Endothelial cell of umbilical vein (primary cell): ENCODE data around the gene LRRC52.

Experiments
- EZH2 ChIP-seq: IDR thresholded peaks from 2 replicates; pipeline ENCODE4 v1.6.1; 2012; ENCODE audit warnings: borderline replicate concordance, low read depth, mild to moderate bottlenecking, moderate library complexity, low read length, inconsistent platforms; ENCODE audit not compliant: severe bottlenecking
- FOS ChIP-seq: IDR thresholded peaks from 2 replicates; pipeline ENCODE4 v1.6.1; 2011; ENCODE audit warnings: mild to moderate bottlenecking, low read length, moderate library complexity, borderline replicate concordance; ENCODE audit not compliant: insufficient read depth
- POLR2A ChIP-seq: IDR thresholded peaks from 2 replicates; pipeline ENCODE4 v1.6.1; 2012; ENCODE audit warnings: low read depth, mild to moderate bottlenecking, control low read depth, low read length
- POLR2AphosphoS5 ChIP-seq: IDR thresholded peaks from 2 replicates; pipeline ENCODE4 v1.6.1; 2012; ENCODE audit warnings: low read depth, mild to moderate bottlenecking, control low read depth, low read length, moderate library complexity; ENCODE audit not compliant: insufficient read depth
- TF ChIP-seq, protein P1 (sequence below), 2 donors: IDR thresholded peaks; 1 replicate in 1 of 2; 2 replicates in 1 of 2; pipeline ENCODE4 v1.5.1; 2011; ENCODE audit warnings: low read length in 2 of 2, mild to moderate bottlenecking in 2 of 2, moderate library complexity in 2 of 2, control low read depth in 1 of 2, inconsistent platforms in 1 of 2, low read depth in 1 of 2; ENCODE audit not compliant: insufficient read depth in 1 of 2; ENCODE audit errors: extremely low read depth in 1 of 2
- TF ChIP-seq, protein P2 (sequence below): IDR thresholded peaks from 2 replicates; pipeline ENCODE4 v1.6.1; 2011; ENCODE audit not compliant: insufficient read depth, insufficient read length

DNA sequence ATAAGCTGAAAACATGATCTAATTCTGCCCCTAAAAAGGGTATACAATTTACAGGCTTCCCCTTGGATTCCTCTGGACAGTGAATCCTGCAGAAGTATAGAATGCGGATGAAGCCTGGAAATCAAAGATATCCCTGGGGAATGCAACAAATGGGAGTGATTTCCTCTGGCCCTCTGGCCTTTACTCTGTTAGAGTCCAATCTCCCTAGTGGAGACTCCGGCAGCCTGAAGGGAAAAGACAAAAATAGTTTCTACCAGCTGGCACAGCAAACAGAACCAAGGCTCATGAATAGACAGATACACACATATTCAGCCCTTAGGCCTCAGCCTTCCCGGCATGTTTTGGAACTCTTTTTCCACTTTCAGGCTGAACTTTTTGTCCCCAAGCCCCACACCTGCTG is 3.9 kb upstream of the LRRC52 start:
- TF ChIP-seq, protein P1, sequence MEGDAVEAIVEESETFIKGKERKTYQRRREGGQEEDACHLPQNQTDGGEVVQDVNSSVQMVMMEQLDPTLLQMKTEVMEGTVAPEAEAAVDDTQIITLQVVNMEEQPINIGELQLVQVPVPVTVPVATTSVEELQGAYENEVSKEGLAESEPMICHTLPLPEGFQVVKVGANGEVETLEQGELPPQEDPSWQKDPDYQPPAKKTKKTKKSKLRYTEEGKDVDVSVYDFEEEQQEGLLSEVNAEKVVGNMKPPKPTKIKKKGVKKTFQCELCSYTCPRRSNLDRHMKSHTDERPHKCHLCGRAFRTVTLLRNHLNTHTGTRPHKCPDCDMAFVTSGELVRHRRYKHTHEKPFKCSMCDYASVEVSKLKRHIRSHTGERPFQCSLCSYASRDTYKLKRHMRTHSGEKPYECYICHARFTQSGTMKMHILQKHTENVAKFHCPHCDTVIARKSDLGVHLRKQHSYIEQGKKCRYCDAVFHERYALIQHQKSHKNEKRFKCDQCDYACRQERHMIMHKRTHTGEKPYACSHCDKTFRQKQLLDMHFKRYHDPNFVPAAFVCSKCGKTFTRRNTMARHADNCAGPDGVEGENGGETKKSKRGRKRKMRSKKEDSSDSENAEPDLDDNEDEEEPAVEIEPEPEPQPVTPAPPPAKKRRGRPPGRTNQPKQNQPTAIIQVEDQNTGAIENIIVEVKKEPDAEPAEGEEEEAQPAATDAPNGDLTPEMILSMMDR (IDR thresholded peaks at IDR 0.05; ENCODE audit: extremely low read depth in 1 of 2, insufficient read depth in 1 of 2, low read depth in 1 of 2, low read length in 2 of 2): no peak
- TF ChIP-seq POLR2A: no peak
- no peak for TF ChIP-seq POLR2AphosphoS5
- TF ChIP-seq EZH2: no peak
- TF ChIP-seq FOS: no peak
- TF ChIP-seq, protein P2, sequence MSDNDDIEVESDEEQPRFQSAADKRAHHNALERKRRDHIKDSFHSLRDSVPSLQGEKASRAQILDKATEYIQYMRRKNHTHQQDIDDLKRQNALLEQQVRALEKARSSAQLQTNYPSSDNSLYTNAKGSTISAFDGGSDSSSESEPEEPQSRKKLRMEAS: no peak
